SK-N-MC (cell line): ENCODE data around the gene TMEM184B.

ENCODE experiments used
- DNase-seq: peaks from one replicate; pipeline ENCODE4 v3.0.0-alpha.2; 2011; ENCODE audit warnings: low read depth, low spot score
- H3K27ac ChIP-seq: fragments of 200-600 bp; sonication (generic); 2 replicates; pipeline ENCODE4 v1.5.1; 2016; ENCODE audit warnings: mixed run types
- H3K36me3 ChIP-seq: fragments of 200-600 bp; sonication (generic); 2 replicates; pipeline ENCODE4 v1.6.1; 2017; ENCODE audit warnings: antibody characterized with exemption, low read length, mixed read lengths; ENCODE audit not compliant: insufficient read depth
- H3K4me3 ChIP-seq: fragments of 200-600 bp; sonication (generic); 2 replicates; pipeline ENCODE4 v1.5.1; 2016
- H3K9ac ChIP-seq: fragments of 200-600 bp; sonication (generic); 2 replicates; pipeline ENCODE4 v1.8.0; 2017; ENCODE audit warnings: mixed run types, mixed read lengths; ENCODE audit not compliant: insufficient read length
- H3K9me3 ChIP-seq: fragments of 200-600 bp; sonication (generic); 2 replicates; pipeline ENCODE4 v1.6.1; 2017; ENCODE audit warnings: low read depth, mild to moderate bottlenecking, antibody characterized with exemption, low read length, moderate library complexity, mixed read lengths
- EZH2 ChIP-seq: fragments of 200-600 bp; sonication (generic); IDR thresholded peaks from one replicate; pipeline ENCODE4 v1.6.1; 2017; ENCODE audit warnings: antibody characterized with exemption
- FOXP2 ChIP-seq: optimal IDR thresholded peaks from 2 replicates; pipeline ENCODE3; 2011; ENCODE audit warnings: mild to moderate bottlenecking, moderate library complexity; ENCODE audit not compliant: insufficient read depth; ENCODE audit errors: extremely low read length, control extremely low read depth
- POLR2AphosphoS5 ChIP-seq: IDR thresholded peaks from 2 replicates; pipeline ENCODE4 v1.6.1; 2012; ENCODE audit warnings: mild to moderate bottlenecking, low read depth, low read length, borderline replicate concordance

TMEM184B gene

GRCh38 chr22:38300197-38300945 lies 27.6 kb upstream of the TMEM184B start:
- Histone ChIP-seq H3K4me3 (no peak overlapping the region), H3K27ac (no peak overlapping the region), H3K9ac (no peak overlapping the region), H3K9me3 (no peaks in the 10 kb centered on the region), H3K36me3 (peaks cover 92% of the 10 kb centered on the region)
- no peak for DNase-seq
- TF ChIP-seq EZH2 = no peak
- no peak for TF ChIP-seq POLR2AphosphoS5
- TF ChIP-seq FOXP2 = no peak

DNA sequence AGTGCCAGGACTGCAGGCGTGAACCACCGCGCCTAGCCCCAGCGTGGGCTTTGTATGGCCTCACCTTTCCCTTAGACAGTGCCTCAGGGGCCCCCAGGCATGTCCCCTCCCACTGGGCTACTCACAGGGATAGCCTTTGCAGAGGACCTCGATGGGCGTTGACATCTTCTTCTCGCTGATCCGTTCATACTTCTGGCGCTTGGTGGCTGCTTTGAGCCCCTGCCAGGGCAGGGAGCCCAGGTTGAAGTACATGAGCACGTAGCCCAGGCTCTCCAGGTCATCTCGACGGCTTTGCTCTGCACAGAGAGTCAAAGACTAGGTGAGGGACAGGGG lies 26.9 kb upstream of the TMEM184B start:
- H3K4me3 ChIP-seq = no peak overlapping the region
- H3K9ac ChIP-seq = no peak overlapping the region
- no peak for DNase-seq
- H3K9me3 ChIP-seq = no peaks in the 10 kb centered on the region
- H3K36me3 ChIP-seq = peaks cover 98% of the 10 kb centered on the region
- no peak overlapping the region for H3K27ac ChIP-seq
- TF ChIP-seq POLR2AphosphoS5 (no peak), FOXP2 (no peak), EZH2 (no peak)

DNA sequence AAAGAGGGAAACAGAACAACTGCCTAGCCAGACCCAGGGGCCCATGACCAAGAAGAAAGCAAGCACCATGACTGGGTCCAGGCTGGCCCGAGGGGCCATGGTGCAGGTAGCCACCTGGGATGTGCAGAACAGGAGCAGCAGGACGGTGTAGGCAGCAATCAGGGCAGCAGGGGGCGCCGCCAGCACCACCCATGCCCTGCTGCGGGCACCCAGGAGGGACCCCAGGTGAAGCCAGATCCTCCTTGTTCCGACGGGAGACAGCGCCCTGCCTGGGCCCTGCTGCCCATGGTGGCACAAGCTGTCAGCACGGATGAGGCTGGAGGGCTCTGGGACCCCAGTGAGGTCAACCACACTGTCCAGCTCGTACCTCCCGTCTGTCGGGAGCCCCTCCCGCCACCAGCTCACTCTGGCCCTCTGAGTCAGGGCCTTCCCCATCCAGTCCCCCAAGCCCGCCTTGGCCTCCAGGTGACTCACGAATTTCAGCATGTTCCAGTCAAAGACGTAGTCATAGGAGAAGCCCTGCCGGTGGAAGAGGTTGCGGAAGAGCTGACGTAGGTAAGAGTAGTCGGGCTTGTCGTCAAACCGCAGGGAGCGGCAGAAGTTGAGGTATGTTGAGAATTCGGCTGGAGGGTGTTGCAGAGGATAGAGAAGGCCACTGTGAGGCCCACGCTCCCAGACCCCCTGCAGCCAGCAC lies 25.6 kb upstream of the TMEM184B start:
- Histone ChIP-seq H3K36me3 (peaks cover 98% of the 10 kb centered on the region), H3K27ac (no peak overlapping the region), H3K4me3 (no peak overlapping the region), H3K9me3 (no peaks in the 10 kb centered on the region), H3K9ac (no peak overlapping the region)
- no peak for TF ChIP-seq EZH2
- TF ChIP-seq POLR2AphosphoS5 = no peak
- no peak for TF ChIP-seq FOXP2
- DNase-seq = no peak

GRCh38 chr22:38296372-38296771 lies 23.6 kb upstream of the TMEM184B start:
- no peak overlapping the region for H3K4me3 ChIP-seq
- H3K36me3 ChIP-seq = peaks cover 91% of the 10 kb centered on the region
- DNase-seq = no peak

DNA sequence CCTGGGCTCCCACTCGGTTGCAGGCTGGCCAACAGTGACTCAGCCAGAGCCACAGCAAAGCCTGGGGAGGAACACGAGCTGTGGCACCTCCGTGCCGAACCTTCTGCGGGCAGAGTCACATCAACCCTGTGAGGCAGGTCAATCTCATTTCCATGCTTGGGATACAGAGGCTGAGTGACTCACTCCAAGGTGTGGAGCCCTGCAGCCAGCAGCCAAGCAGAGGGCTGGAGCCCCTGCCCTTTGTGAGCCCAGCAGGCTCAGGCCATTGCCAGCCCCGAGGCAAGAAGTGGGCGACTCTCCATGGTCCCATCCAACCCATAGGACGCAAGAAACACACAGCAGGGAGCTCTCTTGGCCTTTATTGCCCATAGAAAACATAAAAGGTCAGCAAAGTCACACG lies 23.1 kb upstream of the TMEM184B start:
- Histone ChIP-seq H3K27ac (no peak overlapping the region), H3K4me3 (no peak overlapping the region), H3K9ac (no peak overlapping the region), H3K9me3 (no peaks in the 10 kb centered on the region), H3K36me3 (peaks cover 90% of the 10 kb centered on the region)
- DNase-seq = no peak
- TF ChIP-seq FOXP2 = no peak
- no peak for TF ChIP-seq EZH2
- TF ChIP-seq POLR2AphosphoS5 = no peak

More at GRCh38 chr22:38296372-38296771, 23.6 kb upstream of the TMEM184B start:
- H3K9me3 ChIP-seq = no peaks in the 10 kb centered on the region
- no peak overlapping the region for H3K27ac ChIP-seq
- no peak overlapping the region for H3K9ac ChIP-seq
- no peak for TF ChIP-seq FOXP2
- no peak for TF ChIP-seq EZH2
- TF ChIP-seq POLR2AphosphoS5 = no peak

GRCh38 chr22:38295339-38295738 lies 22.5 kb upstream of the TMEM184B start:
- Histone ChIP-seq H3K36me3 (peaks cover 89% of the 10 kb centered on the region), H3K4me3 (no peak overlapping the region), H3K27ac (no peak overlapping the region), H3K9ac (no peak overlapping the region), H3K9me3 (no peaks in the 10 kb centered on the region)
- TF ChIP-seq POLR2AphosphoS5 (no peak), EZH2 (no peak)
- no peak for DNase-seq

- no peak for TF ChIP-seq FOXP2
- TF ChIP-seq POLR2AphosphoS5 = no peak
- no peak for TF ChIP-seq EZH2
- Histone ChIP-seq H3K4me3 (no peak overlapping the region), H3K9me3 (no peaks in the 10 kb centered on the region), H3K36me3 (peaks cover 80% of the 10 kb centered on the region), H3K9ac (no peak overlapping the region), H3K27ac (no peak overlapping the region)
- DNase-seq = no peak
Observed at GRCh38 chr22:38294193-38294592, 21.4 kb upstream of the TMEM184B start.

- 0 out of 2 replicates have a peak overlapping the region, but pooled peaks have one; percentile 42 for H3K27ac ChIP-seq
- TF ChIP-seq FOXP2 = no peak
- TF ChIP-seq EZH2 = no peak
- no peak for TF ChIP-seq POLR2AphosphoS5
- no peak for DNase-seq
- H3K9ac ChIP-seq = no peak overlapping the region
- no peaks in the 10 kb centered on the region for H3K9me3 ChIP-seq
- H3K4me3 ChIP-seq = no peak overlapping the region
- H3K36me3 ChIP-seq = peaks cover 68% of the 10 kb centered on the region; the same call in 1 of the 2 replicates
Observed at GRCh38 chr22:38292694-38293093, 19.9 kb upstream of the TMEM184B start.
